Lower leg skin (tissue), 4 donors: ENCODE results near the gene LRRC46. TPM values are rescaled to one million over a fixed set of nuclear protein-coding genes. Genes with fewer than 3 reads are reported as not detected.

Experiments
- DNase-seq, 2 donors: peaks; one replicate each; pipeline ENCODE4 v3.0.0-alpha.2; 2019; ENCODE audit warnings: low spot score in 2 of 2
- H3K4me3 ChIP-seq: fragments of 200-600 bp; sonication (generic); 2 replicates; pipeline ENCODE4 v1.5.1; 2017; ENCODE audit warnings: mild to moderate bottlenecking, low read depth; ENCODE audit not compliant: poor library complexity, severe bottlenecking
- CTCF ChIP-seq, 3 donors: fragments of 450-650 bp; IDR thresholded peaks; one replicate each; pipeline ENCODE4 v1.5.1; 2016; ENCODE audit warnings: antibody characterized with exemption in 3 of 3, mild to moderate bottlenecking in 3 of 3, moderate library complexity in 2 of 3
- POLR2A ChIP-seq, 2 donors: fragments of 450-650 bp; IDR thresholded peaks; one replicate each; pipeline ENCODE4 v1.6.1; 2016 to 2017; ENCODE audit warnings: antibody characterized with exemption in 2 of 2, mild to moderate bottlenecking in 1 of 2, moderate library complexity in 1 of 2
- WGBS, 2 donors: methylation state at CpG; one replicate each; pipeline ENCODE4 v1.1.5; 2018; 5-methylcytosine and 5-hydroxymethylcytosine counted together
- intact Hi-C: fragments of 100-400 bp; cut with DNase I; formaldehyde crosslinking; loops from one replicate; pipeline ENCODE4 v1.15.0; 2023; ENCODE audit warnings: low total_unique reads
- total RNA-seq, 4 donors: library from RNA; depleted of rRNA; stranded (reverse); fragments of >200 nt; gene quantifications; one replicate each; pipeline ENCODE4 v1.1.0, GENCODE V29; 2016

Gene LRRC46
- total RNA-seq, 4 donors from 2014 or later, result not detected

GRCh38 chr17:47847341-47848197, 16.1 kb downstream of the LRRC46 start:
- DNase-seq, result no peak
- intact Hi-C loops, result loop anchor here (2.0 kb wide), 1 partner anchor 99 kb away; no protein-coding TSS in a partner anchor
- WGBS, 2 donors, result 29 to 37% methylated on average over 22 to 49 of the region's 71 CpGs
- no peak overlapping the region for H3K4me3 ChIP-seq
- no peak for TF ChIP-seq CTCF (IDR thresholded peaks at IDR 0.05)
- no peak for TF ChIP-seq POLR2A (IDR thresholded peaks at IDR 0.05)

- intact Hi-C loops, result loop anchor here (2.0 kb wide), 1 partner anchor 99 kb away; no protein-coding TSS in a partner anchor
- DNase-seq, result no peak
- TF ChIP-seq POLR2A (IDR thresholded peaks at IDR 0.05) (no peak), CTCF (IDR thresholded peaks at IDR 0.05) (no peak)
- 66 to 71% methylated on average over 18 to 23 of the region's 23 CpGs for WGBS, 2 donors
- no peak overlapping the region for H3K4me3 ChIP-seq
These were observed 16.7 kb downstream of the LRRC46 start for GRCh38 chr17:47848198-47848513.

GRCh38 chr17:47850373-47850691, 18.9 kb downstream of the LRRC46 start:
- TF ChIP-seq CTCF (IDR thresholded peaks at IDR 0.05) (no peak), POLR2A (IDR thresholded peaks at IDR 0.05) (no peak)
- no peak for DNase-seq
- peak overlapping the region; percentile 21 for H3K4me3 ChIP-seq
- WGBS, 2 donors, result 22 to 45% methylated on average over 9 of the region's 9 CpGs
- intact Hi-C loops, result loop anchor here (2.0 kb wide), 1 partner anchor 218 kb away; no protein-coding TSS in a partner anchor

GRCh38 chr17:47850692-47851573, 19.5 kb downstream of the LRRC46 start, which contains the start of gene SP6:
Gene SP6, minus strand, starts transcription at chr17:47851163. Its CDS starts 2,734 bp downstream, at chr17:47848429.
- intact Hi-C loops, result loop anchor here (2.0 kb wide), 1 partner anchor 218 kb away; no protein-coding TSS in a partner anchor
- peak in 1 of 2 donors; percentile 34 for DNase-seq

GRCh38 chr17:47851764-47852112, 20.3 kb downstream of the LRRC46 start:
- DNase-seq, result no peak
- TF ChIP-seq POLR2A (IDR thresholded peaks at IDR 0.05) (no peak), CTCF (IDR thresholded peaks at IDR 0.05) (no peak)
- H3K4me3 ChIP-seq, result no peak overlapping the region
- 26 to 37% methylated on average over 11 of the region's 11 CpGs for WGBS, 2 donors
- intact Hi-C loops, result loop anchor here (2.0 kb wide), 1 partner anchor 217 kb away; no protein-coding TSS in a partner anchor

More at GRCh38 chr17:47850692-47851573, 19.5 kb downstream of the LRRC46 start, which contains the start of gene SP6:
- TF ChIP-seq CTCF (IDR thresholded peaks at IDR 0.05), result no peak
- no peak for TF ChIP-seq POLR2A (IDR thresholded peaks at IDR 0.05)
- 5 to 9% methylated on average over 31 to 60 of the region's 71 CpGs for WGBS, 2 donors
- H3K4me3 ChIP-seq, result peak within 1 kb of the TSS; percentile 21
